Transverse colon (tissue), 4 donors: ENCODE results near the gene RASGRP1. TPM values are rescaled to one million over a fixed set of nuclear protein-coding genes. Genes with fewer than 3 reads are reported as not detected.

Experiments used
- DNase-seq: peaks from one replicate; pipeline ENCODE4 v3.0.0-alpha.2; 2019
- H3K27ac ChIP-seq, 4 donors: fragments of 200-600 bp; sonication (generic); 2 replicates each; pipeline ENCODE4 v1.5.1; 2016 to 2018; ENCODE audit warnings: inconsistent platforms in 4 of 4
- H3K27me3 ChIP-seq: fragments of 200-600 bp; sonication (generic); 2 replicates; pipeline ENCODE4 v1.5.1; 2017; ENCODE audit warnings: inconsistent platforms
- H3K36me3 ChIP-seq, 4 donors: fragments of 200-600 bp; sonication (generic); 2 replicates each; pipeline ENCODE4 v1.5.1; 2017 to 2019; ENCODE audit warnings: inconsistent platforms in 4 of 4
- H3K4me1 ChIP-seq, 4 donors: fragments of 200-600 bp; sonication (generic); 2 replicates each; pipeline ENCODE4 v1.5.1; 2017 to 2020; ENCODE audit warnings: inconsistent platforms in 4 of 4
- H3K4me3 ChIP-seq, 4 donors: fragments of 200-600 bp; sonication (generic); 1 replicate in 1 of 4; 2 replicates in 3 of 4; pipeline versions ENCODE4 v1.5.1 to v1.6.1; 2017 to 2019; ENCODE audit warnings: inconsistent platforms in 4 of 4
- H3K9me3 ChIP-seq, 2 donors: fragments of 200-600 bp; sonication (generic); 2 replicates each; pipeline ENCODE4 v1.5.1; 2017 to 2019; ENCODE audit warnings: inconsistent platforms in 2 of 2
- CTCF ChIP-seq, 5 experiments: fragments of 200-600 bp in 3 of 5; fragments of 450-650 bp in 2 of 5; sonication (generic) in 3 of 5; IDR thresholded peaks; 1 replicate in 2 of 5; 2 replicates in 3 of 5; pipeline ENCODE4 v1.5.1; 2016 to 2017; ENCODE audit warnings: antibody characterized with exemption in 5 of 5, inconsistent platforms in 3 of 5, mild to moderate bottlenecking in 2 of 5, moderate library complexity in 1 of 5
- EP300 ChIP-seq: sonication (generic); formaldehyde crosslinking; IDR thresholded peaks from one replicate; pipeline ENCODE4 v1.6.1; 2017; ENCODE audit warnings: antibody characterized with exemption, low read depth
- POLR2A ChIP-seq: fragments of 450-650 bp; IDR thresholded peaks from one replicate; pipeline ENCODE4 v1.6.1; 2016; ENCODE audit warnings: antibody characterized with exemption, mild to moderate bottlenecking, moderate library complexity
- POLR2AphosphoS5 ChIP-seq, 3 donors: sonication (generic); formaldehyde crosslinking; IDR thresholded peaks; one replicate each; pipeline ENCODE4 v1.6.1; 2016; ENCODE audit warnings: antibody characterized with exemption in 3 of 3
- WGBS, 2 donors: methylation state at CpG; one replicate each; pipeline ENCODE4 v1.1.5; 2018; ENCODE audit warnings: low coverage in 1 of 2; 5-methylcytosine and 5-hydroxymethylcytosine counted together
- in situ Hi-C, 4 donors: fragments of 200-750 bp; cut with MboI; loops; one replicate each; pipeline versions ENCODE4 v1.15.0 to v1.15.1; 2017; ENCODE audit warnings: low sequenced_read_pairs in 3 of 4, low pct_ligation_motif_present in 1 of 4, low pct_unique_long_range_greater_than_20kb in 1 of 4
- intact Hi-C: fragments of 100-400 bp; cut with DNase I; formaldehyde crosslinking; loops from one replicate; pipeline ENCODE4 v1.15.1; 2023; ENCODE audit warnings: low total_unique reads
- total RNA-seq, 4 donors: library from RNA; depleted of rRNA; stranded (reverse); fragments of >200 nt; gene quantifications; one replicate each; pipeline ENCODE4 v1.1.0, GENCODE V29; 2016

Gene RASGRP1
- total RNA-seq, 4 donors from 2014 or later = 0.40 to 10.8 (median 2.3) TPM

- in situ Hi-C loops (no loop called here), intact Hi-C loops (no loop called here)
- Histone ChIP-seq H3K27ac (no peak overlapping the region), H3K36me3 (no peaks in the 10 kb centered on the region), H3K9me3 (no peaks in the 10 kb centered on the region), H3K27me3 (no peaks in the 10 kb centered on the region), H3K4me3 (no peak overlapping the region), H3K4me1 (no peaks in the 10 kb centered on the region)
- no peak for DNase-seq
- TF ChIP-seq POLR2A (no peak), POLR2AphosphoS5 (IDR thresholded peaks at IDR 0.05) (no peak), CTCF (IDR thresholded peaks at IDR 0.05) (no peak), EP300 (no peak)
- WGBS, 2 donors = 43 to 46% methylated on average over 7 of the region's 7 CpGs
Observed at GRCh38 chr15:38551720-38552648, 12.6 kb downstream of the RASGRP1 start.

- H3K36me3 ChIP-seq = no peaks in the 10 kb centered on the region
- in situ Hi-C loops = no loop called here
- no peaks in the 10 kb centered on the region for H3K27me3 ChIP-seq
- no peak for DNase-seq
- no peak overlapping the region for H3K27ac ChIP-seq
- no peaks in the 10 kb centered on the region for H3K4me1 ChIP-seq
- intact Hi-C loops = no loop called here
- H3K4me3 ChIP-seq = no peak overlapping the region
- H3K9me3 ChIP-seq = no peaks in the 10 kb centered on the region
- TF ChIP-seq EP300 (no peak), POLR2A (no peak), POLR2AphosphoS5 (IDR thresholded peaks at IDR 0.05) (no peak), CTCF (IDR thresholded peaks at IDR 0.05) (no peak)
Observed at GRCh38 chr15:38549222-38549621, 15.4 kb downstream of the RASGRP1 start.

- no peaks in the 10 kb centered on the region for H3K4me1 ChIP-seq
- H3K4me3 ChIP-seq = no peak overlapping the region
- DNase-seq = no peak
- in situ Hi-C loops = no loop called here
- H3K9me3 ChIP-seq = no peaks in the 10 kb centered on the region
- H3K27ac ChIP-seq = no peak overlapping the region
- no peaks in the 10 kb centered on the region for H3K36me3 ChIP-seq
- WGBS, 2 donors = 94% methylated on average over 8 to 10 of the region's 10 CpGs
- H3K27me3 ChIP-seq = no peaks in the 10 kb centered on the region
- TF ChIP-seq POLR2AphosphoS5 (IDR thresholded peaks at IDR 0.05) (no peak), POLR2A (no peak), EP300 (no peak)
- intact Hi-C loops = no loop called here
Observed at GRCh38 chr15:38547255-38547997, 17.2 kb downstream of the RASGRP1 start.

- intact Hi-C loops (no loop called here), in situ Hi-C loops (no loop called here)
- no peaks in the 10 kb centered on the region for H3K4me1 ChIP-seq
- WGBS, 2 donors = 86 to 100% methylated on average over 2 of the region's 2 CpGs
- TF ChIP-seq EP300 (no peak), CTCF (IDR thresholded peaks at IDR 0.05) (no peak), POLR2AphosphoS5 (IDR thresholded peaks at IDR 0.05) (no peak), POLR2A (no peak)
- H3K36me3 ChIP-seq = no peaks in the 10 kb centered on the region
- H3K27ac ChIP-seq = no peak overlapping the region
- DNase-seq = no peak
- no peak overlapping the region for H3K4me3 ChIP-seq
- no peaks in the 10 kb centered on the region for H3K9me3 ChIP-seq
- no peaks in the 10 kb centered on the region for H3K27me3 ChIP-seq
Observed at GRCh38 chr15:38545179-38545578, 19.4 kb downstream of the RASGRP1 start.
